Glomerular visceral epithelial cell (primary cell): ENCODE results near the gene OSBPL10.
"Not testable (repeated sequence)": the region's sequence is repeated elsewhere in the genome, so short reads cannot be mapped to it uniquely, and the experiment has no call there.

Experiments used
- DNase-seq: peaks from one replicate; pipeline ENCODE4 v3.0.0-alpha.2; 2016; ENCODE audit errors: extremely low spot score

Gene OSBPL10

GRCh38 chr3:31813686-31814085 lies 167.4 kb downstream of the OSBPL10 start:
- no peak for DNase-seq

- no peak for DNase-seq
These were observed 167.9 kb downstream of the OSBPL10 start for GRCh38 chr3:31813197-31813596.

GRCh38 chr3:31810991-31811433 lies 170.1 kb downstream of the OSBPL10 start:
- DNase-seq: no peak

GRCh38 chr3:31808143-31808720 lies 172.8 kb downstream of the OSBPL10 start:
- no peak for DNase-seq

GRCh38 chr3:31804251-31805051 lies 176.6 kb downstream of the OSBPL10 start:
- no peak for DNase-seq

GRCh38 chr3:31802981-31803740 lies 177.9 kb downstream of the OSBPL10 start:
- no peak for DNase-seq

- no peak for DNase-seq
These were observed 180.6 kb downstream of the OSBPL10 start for GRCh38 chr3:31800436-31800835.

GRCh38 chr3:31798840-31799239 lies 182.2 kb downstream of the OSBPL10 start:
- DNase-seq: no peak

- no peak for DNase-seq
These were observed 187.2 kb downstream of the OSBPL10 start for GRCh38 chr3:31793821-31794220.

- no peak for DNase-seq
These were observed 190.0 kb downstream of the OSBPL10 start for GRCh38 chr3:31791090-31791430.

- no peak for DNase-seq
These were observed 190.6 kb downstream of the OSBPL10 start for GRCh38 chr3:31790193-31791089.

GRCh38 chr3:31789429-31789828 lies 191.6 kb downstream of the OSBPL10 start:
- DNase-seq: no peak

GRCh38 chr3:31785734-31786133 lies 195.3 kb downstream of the OSBPL10 start:
- DNase-seq: no peak

- DNase-seq: no peak
These were observed 195.8 kb downstream of the OSBPL10 start for GRCh38 chr3:31785286-31785685.

- not testable (repeated sequence) for DNase-seq
These were observed 197.2 kb downstream of the OSBPL10 start for GRCh38 chr3:31783851-31784250.

GRCh38 chr3:31782306-31782705 lies 198.8 kb downstream of the OSBPL10 start:
- DNase-seq: not testable (repeated sequence)

GRCh38 chr3:31779514-31779913 lies 201.5 kb downstream of the OSBPL10 start:
- no peak for DNase-seq

- DNase-seq: no peak
These were observed 203.2 kb downstream of the OSBPL10 start for GRCh38 chr3:31777887-31778286.

- no peak for DNase-seq
These were observed 204.0 kb downstream of the OSBPL10 start for GRCh38 chr3:31777092-31777491.

- no peak for DNase-seq
These were observed 205.0 kb downstream of the OSBPL10 start for GRCh38 chr3:31776016-31776415.

GRCh38 chr3:31775383-31775782 lies 205.7 kb downstream of the OSBPL10 start:
- DNase-seq: no peak
